AG04449 (cell line): Measurements from ENCODE around the gene RAI14.
A peak's percentile ranks its signal among the peaks of the same experiment; 100 is the strongest.

ENCODE experiments used
- CTCF ChIA-PET: fragments of 350-600 bp; formaldehyde crosslinking; extraction: SDS; loops from one replicate; lab custom pipeline; 2021; ENCODE audit warnings: antibody characterized with exemption; lab: Yijun Ruan, JAX
- POLR2A ChIA-PET: fragments of 400-600, 350-600 bp; formaldehyde crosslinking; extraction: SDS; loops from one replicate; lab custom pipeline; 2020; ENCODE audit warnings: antibody characterized with exemption, inconsistent platforms; lab: Yijun Ruan, JAX
- DNase-seq: peaks from one replicate; pipeline ENCODE4 v3.0.0-alpha.2; 2010; ENCODE audit warnings: low read depth, low spot score
- H3K4me3 ChIP-seq: 2 replicates; pipeline ENCODE4 v1.5.1; 2011; ENCODE audit warnings: low read depth, mild to moderate bottlenecking, control low read depth, low read length
- CTCF ChIP-seq: IDR thresholded peaks from one replicate; pipeline ENCODE4 v1.5.1; 2011; ENCODE audit warnings: mild to moderate bottlenecking, moderate library complexity, low read length, control low read depth, inconsistent platforms; ENCODE audit not compliant: insufficient read depth; ENCODE audit errors: missing control alignments

Gene RAI14

GRCh38 chr5:34716986-34717385 lies 60.9 kb downstream of the RAI14 start:
- H3K4me3 ChIP-seq: no peak overlapping the region
- ChIA-PET CTCF (interaction anchor here (1.2 to 2.1 kb wide), 2 partner anchors 194 to 286 kb away, joined by 3 to 5 read pairs; no protein-coding TSS in a partner anchor), POLR2A (no interaction called here)
- DNase-seq: no peak
- TF ChIP-seq CTCF: no peak

- H3K4me3 ChIP-seq: no peak overlapping the region
- ChIA-PET CTCF (interaction anchor here (0.8 to 2.1 kb wide), 6 partner anchors 10 to 285 kb away, joined by 3 to 5 read pairs (median 3); partner anchors contain the start of gene TTC23L), POLR2A (interaction anchor here (0.9 to 1.0 kb wide), 3 partner anchors 30 to 62 kb away, joined by 3 to 5 read pairs (median 3); partner anchors contain the start of gene RAI14)
- DNase-seq: peak; percentile 97
- no peak for TF ChIP-seq CTCF
Measured at GRCh38 chr5:34717426-34718327, 61.5 kb downstream of the RAI14 start.

GRCh38 chr5:34718516-34718915 lies 62.4 kb downstream of the RAI14 start:
- DNase-seq: no peak
- ChIA-PET CTCF (interaction anchor here (0.8 to 2.1 kb wide), 7 partner anchors 9 to 230 kb away, joined by 3 to 5 read pairs (median 3); partner anchors contain the start of gene TTC23L), POLR2A (interaction anchor here (0.9 kb wide), 1 partner anchor 58 kb away, joined by 5 read pairs; no protein-coding TSS in a partner anchor)
- H3K4me3 ChIP-seq: no peak overlapping the region
- no peak for TF ChIP-seq CTCF

- no peak overlapping the region for H3K4me3 ChIP-seq
- ChIA-PET CTCF (interaction anchor here (1.0 to 2.1 kb wide), 5 partner anchors 8 to 230 kb away, joined by 3 to 5 read pairs (median 3); no protein-coding TSS in a partner anchor), POLR2A (no interaction called here)
- DNase-seq: no peak
- TF ChIP-seq CTCF: no peak
Measured at GRCh38 chr5:34719029-34719428, 62.9 kb downstream of the RAI14 start.

- TF ChIP-seq CTCF: no peak
- CTCF ChIA-PET: no interaction called here
- no peak overlapping the region for H3K4me3 ChIP-seq
- POLR2A ChIA-PET: interaction anchor here (0.7 kb wide), 1 partner anchor 23 kb away, joined by 4 read pairs; no protein-coding TSS in a partner anchor
- no peak for DNase-seq
Measured at GRCh38 chr5:34721327-34721726, 65.2 kb downstream of the RAI14 start.

GRCh38 chr5:34722183-34722582 lies 66.1 kb downstream of the RAI14 start:
- no peak overlapping the region for H3K4me3 ChIP-seq
- TF ChIP-seq CTCF: no peak
- no peak for DNase-seq
- CTCF ChIA-PET: interaction anchor here (0.8 kb wide), 1 partner anchor 14 kb away, joined by 3 read pairs; no protein-coding TSS in a partner anchor
- POLR2A ChIA-PET: no interaction called here
